ENCODE data around the gene N4BP2L2.

DNA sequence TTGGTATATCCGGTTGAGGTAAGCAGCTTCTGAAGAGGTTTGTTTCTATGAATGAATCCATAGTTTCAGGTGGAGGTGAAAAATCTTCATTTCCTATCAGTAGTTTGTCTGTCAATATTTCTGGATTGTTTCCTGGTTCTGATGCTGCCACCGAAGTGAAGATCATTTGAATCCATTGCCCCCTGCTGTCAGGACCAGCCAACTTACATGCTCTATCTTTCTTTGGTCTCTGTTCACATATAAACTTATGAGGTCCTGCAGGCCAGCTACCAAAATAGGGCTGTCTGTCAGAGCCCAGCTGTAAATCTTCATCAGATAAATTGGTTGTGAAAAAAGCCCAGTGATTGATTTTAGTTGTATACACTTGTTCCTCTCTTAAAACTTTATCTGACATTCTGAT is 95.5 kb downstream of the N4BP2L2 start:
- TF ChIP-seq, protein P1, sequence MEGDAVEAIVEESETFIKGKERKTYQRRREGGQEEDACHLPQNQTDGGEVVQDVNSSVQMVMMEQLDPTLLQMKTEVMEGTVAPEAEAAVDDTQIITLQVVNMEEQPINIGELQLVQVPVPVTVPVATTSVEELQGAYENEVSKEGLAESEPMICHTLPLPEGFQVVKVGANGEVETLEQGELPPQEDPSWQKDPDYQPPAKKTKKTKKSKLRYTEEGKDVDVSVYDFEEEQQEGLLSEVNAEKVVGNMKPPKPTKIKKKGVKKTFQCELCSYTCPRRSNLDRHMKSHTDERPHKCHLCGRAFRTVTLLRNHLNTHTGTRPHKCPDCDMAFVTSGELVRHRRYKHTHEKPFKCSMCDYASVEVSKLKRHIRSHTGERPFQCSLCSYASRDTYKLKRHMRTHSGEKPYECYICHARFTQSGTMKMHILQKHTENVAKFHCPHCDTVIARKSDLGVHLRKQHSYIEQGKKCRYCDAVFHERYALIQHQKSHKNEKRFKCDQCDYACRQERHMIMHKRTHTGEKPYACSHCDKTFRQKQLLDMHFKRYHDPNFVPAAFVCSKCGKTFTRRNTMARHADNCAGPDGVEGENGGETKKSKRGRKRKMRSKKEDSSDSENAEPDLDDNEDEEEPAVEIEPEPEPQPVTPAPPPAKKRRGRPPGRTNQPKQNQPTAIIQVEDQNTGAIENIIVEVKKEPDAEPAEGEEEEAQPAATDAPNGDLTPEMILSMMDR (IDR thresholded peaks at IDR 0.05; ENCODE audit: borderline replicate concordance, extremely low read depth, low read length, poor library complexity, severe bottlenecking): peak; percentile 68
- TF ChIP-seq EZH2 (IDR thresholded peaks at IDR 0.05; ENCODE audit: borderline replicate concordance, low read depth, low read length, severe bottlenecking): no peak
